ENCODE results near the gene DSCAML1.

The DSCAML1 gene

DNA sequence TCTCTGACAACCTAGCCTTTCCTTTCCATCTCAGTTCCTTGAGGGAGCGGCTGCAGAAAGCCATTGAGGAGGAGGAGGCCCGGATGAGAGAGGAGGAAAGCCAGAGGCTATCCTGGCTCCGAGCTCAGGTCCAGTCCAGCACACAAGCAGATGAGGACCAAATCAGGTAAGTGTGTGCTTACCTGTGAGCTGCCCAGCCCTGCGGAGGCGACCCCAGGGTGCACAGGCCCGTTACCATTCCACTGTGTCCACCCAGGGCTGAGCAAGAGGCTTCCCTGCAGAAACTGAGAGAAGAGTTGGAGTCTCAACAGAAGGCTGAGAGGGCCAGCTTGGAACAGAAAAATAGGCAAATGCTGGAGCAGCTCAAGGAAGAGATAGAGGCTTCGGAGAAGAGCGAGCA lies 406.3 kb downstream of the DSCAML1 start:
- no peak for DNase-seq

GRCh38 chr11:117387992-117388755 lies 408.8 kb downstream of the DSCAML1 start:
- no peak for DNase-seq

- DNase-seq, result no peak
These were observed 411.1 kb downstream of the DSCAML1 start for GRCh38 chr11:117385906-117386305.

DNA sequence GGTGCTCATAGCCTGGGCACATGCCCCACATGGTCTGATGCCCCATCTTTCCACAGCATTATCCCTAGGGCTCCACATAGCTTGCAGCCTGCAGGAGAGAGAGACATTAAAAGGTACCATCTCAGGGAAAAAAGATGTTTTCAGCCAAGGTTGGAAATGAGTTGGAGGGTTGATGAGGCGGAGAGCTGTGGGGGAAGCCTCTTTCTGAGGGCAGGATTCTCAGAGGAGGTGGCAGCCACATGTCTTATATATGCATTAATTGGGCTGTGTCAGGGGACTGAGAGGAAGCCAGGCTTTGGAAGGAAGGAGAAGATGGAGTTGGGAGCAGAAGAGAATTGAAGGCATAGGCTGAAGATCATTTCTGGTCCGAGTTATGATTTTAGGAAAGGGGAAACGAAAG lies 411.5 kb downstream of the DSCAML1 start:
- no peak for DNase-seq

DNA sequence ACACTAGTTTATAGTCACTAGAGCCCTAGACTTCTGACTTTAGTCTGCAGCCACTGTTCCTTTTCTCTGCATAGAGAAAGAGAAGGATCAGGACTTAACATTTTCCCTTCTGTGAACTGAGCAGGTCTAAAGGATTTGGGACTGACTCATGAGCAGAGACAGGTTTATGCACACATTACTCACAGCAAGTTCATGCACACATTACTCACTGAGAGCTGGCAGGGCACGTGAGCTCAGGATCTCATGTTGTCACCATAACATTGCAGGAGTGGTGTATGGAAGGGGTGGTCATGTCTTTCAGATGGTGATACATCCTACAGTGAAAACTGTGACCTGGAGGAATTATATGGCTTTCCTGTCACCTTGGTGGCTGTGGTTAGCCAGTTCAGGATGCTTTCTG lies 413.0 kb downstream of the DSCAML1 start:
- DNase-seq, result no peak

GRCh38 chr11:117382746-117383145 lies 414.3 kb downstream of the DSCAML1 start:
- DNase-seq, result no peak

GRCh38 chr11:117381481-117382387 lies 415.3 kb downstream of the DSCAML1 start:
- no peak for DNase-seq

DNA sequence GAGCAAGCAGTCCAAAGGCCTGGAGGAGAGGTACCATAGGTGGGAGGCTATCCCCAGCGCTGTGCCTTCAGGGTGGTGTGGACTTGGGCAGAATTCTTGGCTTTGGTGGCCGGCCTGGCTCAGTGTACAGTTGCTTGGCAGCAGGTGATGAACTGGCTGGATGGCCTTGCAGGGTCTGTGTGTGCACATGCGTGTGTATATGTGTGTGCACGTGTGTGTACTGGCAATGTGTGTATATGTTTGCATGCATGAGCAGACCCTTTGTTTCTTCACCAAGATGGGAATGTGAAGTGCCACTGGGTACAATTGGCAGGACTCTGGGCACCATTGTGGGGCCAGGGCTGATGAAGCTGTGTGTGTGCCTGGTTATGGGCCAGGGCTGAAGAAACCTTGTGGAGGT lies 416.3 kb downstream of the DSCAML1 start:
- no peak for DNase-seq

DNA sequence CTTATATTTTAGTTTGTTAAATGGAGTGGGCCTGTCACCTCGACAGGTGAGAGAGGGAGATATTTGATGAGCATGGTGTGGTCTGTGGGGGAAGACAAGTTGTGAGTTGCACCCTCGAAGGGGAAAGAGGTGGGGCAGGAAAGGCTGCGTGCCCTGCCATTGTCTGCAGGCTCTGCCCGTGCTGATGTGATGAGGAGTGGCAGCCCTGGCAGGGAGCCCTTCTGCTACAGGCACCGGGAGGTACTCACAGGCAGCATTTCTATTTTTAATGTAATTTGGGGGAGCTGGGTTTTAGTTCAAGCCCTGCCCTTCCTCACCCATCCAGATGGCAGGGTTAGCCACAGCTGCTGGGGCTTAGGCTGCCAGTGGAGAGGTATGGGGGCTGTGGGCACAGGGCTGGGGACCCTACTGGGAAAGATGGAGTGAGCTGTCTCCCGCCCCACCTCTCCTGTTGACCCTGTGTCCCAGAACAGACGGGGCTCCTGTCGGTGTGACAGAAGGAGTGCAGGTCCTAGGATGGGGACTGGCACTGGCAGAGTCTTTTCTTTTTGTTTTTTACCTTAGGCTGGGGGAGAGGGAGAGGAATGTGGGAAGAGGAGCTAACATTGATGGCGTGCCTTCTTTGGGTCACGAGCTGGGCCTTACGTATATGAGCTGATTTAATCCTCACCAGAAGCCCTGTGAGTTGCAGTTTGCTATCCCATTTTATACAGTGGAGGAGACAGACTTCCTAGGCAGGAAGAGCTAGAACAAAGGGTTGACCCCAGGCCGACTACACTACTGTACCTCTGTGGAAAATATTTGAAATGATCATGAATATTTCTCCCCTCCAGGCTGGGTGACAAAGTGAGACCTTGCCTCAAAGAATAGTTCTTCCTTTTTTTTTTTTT lies 417.8 kb downstream of the DSCAML1 start:
- DNase-seq, result no peak

All from suppressor macrophage treated with lipopolysaccharide for 1 hour (primary cell).